ENCODE measurements around the gene PPT2. TPM values are rescaled to one million over a fixed set of nuclear protein-coding genes. Genes with fewer than 3 reads are reported as not detected.
"Not testable (repeated sequence)": the region's sequence is repeated elsewhere in the genome, so short reads cannot be mapped to it uniquely, and the experiment has no call there.

PPT2 gene
- total and polyA plus RNA-seq, 2 donors (not counting 3 experiments of a cell fraction or from before 2014, with no cell fraction given) = 27.2 to 47.3 TPM

DNA sequence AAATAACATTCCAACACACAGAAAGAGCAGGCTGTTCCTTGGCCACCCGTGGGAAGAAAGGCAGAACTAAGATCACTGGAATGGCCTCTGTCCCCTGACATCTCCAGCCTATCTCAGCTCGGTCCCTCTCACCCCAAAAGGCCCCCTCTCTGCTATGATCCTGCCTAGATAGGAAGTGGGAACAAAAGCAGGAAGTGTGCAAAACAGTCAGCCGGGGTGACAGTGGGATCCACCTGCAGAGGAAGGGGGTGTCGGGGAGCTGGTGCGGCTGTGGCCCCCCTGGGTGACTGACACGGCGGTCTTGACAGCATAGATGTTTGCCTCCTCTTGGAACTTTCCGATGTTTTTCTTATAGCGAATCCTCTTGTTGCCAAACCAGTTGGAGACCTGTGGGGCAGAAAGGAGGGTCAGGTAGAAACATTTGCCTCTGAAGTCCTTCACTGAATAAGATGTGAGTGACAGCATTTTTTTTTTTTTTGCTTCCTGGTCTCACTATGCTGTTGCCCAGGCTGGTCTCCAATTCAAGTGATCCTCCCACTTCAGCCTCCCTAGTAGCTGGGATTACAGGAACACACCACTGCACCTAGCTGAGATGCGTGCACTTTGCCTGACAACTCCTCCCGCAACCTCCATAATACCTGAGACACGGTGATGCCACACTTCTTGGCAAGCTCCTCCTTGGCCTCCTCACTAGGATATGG is 33.2 kb downstream of the PPT2 start:
- Histone ChIP-seq H3K36me3 (ENCODE audit: control insufficient read depth in 2 of 2, extremely low read depth in 1 of 2, insufficient read depth in 2 of 2, low read length in 2 of 2) (peaks cover 3 to 25% of the 10 kb centered on the region in 2 experiments), H3K9me3 (replicated peaks; ENCODE audit: control insufficient read depth, insufficient read depth, low read length) (no peaks in the 10 kb centered on the region), H3K4me2 (ENCODE audit: insufficient read depth, low read length) (no peak overlapping the region), H3K4me1 (ENCODE audit: control insufficient read depth, extremely low read depth, insufficient read depth, low read length) (peaks cover 33% of the 10 kb centered on the region), H3K79me2 (ENCODE audit: control insufficient read depth, insufficient read depth, low read length) (peaks cover 21% of the 10 kb centered on the region), H2AFZ (ENCODE audit: low read depth, low read length) (no peak overlapping the region), H3K9ac (replicated peaks; ENCODE audit: extremely low read depth, insufficient read depth, low read length) (no peak overlapping the region), H3K27ac (ENCODE audit: insufficient read depth, low read depth, low read length) (peak overlapping the region; percentile 18), H3K4me3 (replicated peaks in 1 of 3; ENCODE audit: insufficient read depth in 1 of 3, low read depth in 1 of 3, low read length in 3 of 3) (no peak overlapping the region), H3K9me1 (replicated peaks; ENCODE audit: control insufficient read depth, extremely low read depth, insufficient read depth, low read length) (no peaks in the 10 kb centered on the region), H3K27me3 (ENCODE audit: control insufficient read depth in 2 of 2, insufficient read depth in 2 of 2, low read length in 2 of 2) (no peaks in the 10 kb centered on the region), H4K20me1 (replicated peaks; ENCODE audit: control insufficient read depth, extremely low read depth, insufficient read depth, low read length) (no peaks in the 10 kb centered on the region)
- FAIRE-seq = peak; percentile 59
- peak; percentile 38 for DNase-seq (ENCODE audit: low read depth, low spot score)
- intact Hi-C loops (cut with micrococcal nuclease) (no loop called here), dilution Hi-C loops (cut with MboI; ENCODE audit: extremely low pct_ligation_motif_present, low sequenced_read_pairs) (no loop called here)
- CTCF ChIA-PET = interaction anchor here (1.1 kb wide), 1 partner anchor 8 kb away, joined by 3 read pairs; no protein-coding TSS in a partner anchor
- POLR2A ChIA-PET = interaction anchor here (1.2 kb wide), 1 partner anchor 8 kb away, joined by 4 read pairs; no protein-coding TSS in a partner anchor
- TF ChIP-seq, protein P1, sequence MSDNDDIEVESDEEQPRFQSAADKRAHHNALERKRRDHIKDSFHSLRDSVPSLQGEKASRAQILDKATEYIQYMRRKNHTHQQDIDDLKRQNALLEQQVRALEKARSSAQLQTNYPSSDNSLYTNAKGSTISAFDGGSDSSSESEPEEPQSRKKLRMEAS (IDR thresholded peaks at IDR 0.05; ENCODE audit: insufficient read depth, insufficient read length) = no peak
- TF ChIP-seq MYC (IDR thresholded peaks at IDR 0.05; ENCODE audit: low read depth, low read length) (no peak), POLR2AphosphoS5 (IDR thresholded peaks at IDR 0.05; ENCODE audit: insufficient read depth, low read depth, low read length) (peak; percentile 31), POLR2A (IDR thresholded peaks at IDR 0.05; ENCODE audit: low read depth, low read length) (peak; percentile 25), JUN (IDR thresholded peaks at IDR 0.05; ENCODE audit: borderline replicate concordance, insufficient read depth, insufficient read length, low read depth) (no peak), EZH2 (IDR thresholded peaks at IDR 0.05; ENCODE audit: borderline replicate concordance, low read depth, low read length, severe bottlenecking) (no peak), FOS (IDR thresholded peaks at IDR 0.05; ENCODE audit: borderline replicate concordance, insufficient read depth, low read length) (no peak), GATA2 (IDR thresholded peaks at IDR 0.05; ENCODE audit: insufficient read depth, insufficient read length, low read depth, low read length) (no peak)
- no TSS peak for BruUV-seq (replicated peaks)

DNA sequence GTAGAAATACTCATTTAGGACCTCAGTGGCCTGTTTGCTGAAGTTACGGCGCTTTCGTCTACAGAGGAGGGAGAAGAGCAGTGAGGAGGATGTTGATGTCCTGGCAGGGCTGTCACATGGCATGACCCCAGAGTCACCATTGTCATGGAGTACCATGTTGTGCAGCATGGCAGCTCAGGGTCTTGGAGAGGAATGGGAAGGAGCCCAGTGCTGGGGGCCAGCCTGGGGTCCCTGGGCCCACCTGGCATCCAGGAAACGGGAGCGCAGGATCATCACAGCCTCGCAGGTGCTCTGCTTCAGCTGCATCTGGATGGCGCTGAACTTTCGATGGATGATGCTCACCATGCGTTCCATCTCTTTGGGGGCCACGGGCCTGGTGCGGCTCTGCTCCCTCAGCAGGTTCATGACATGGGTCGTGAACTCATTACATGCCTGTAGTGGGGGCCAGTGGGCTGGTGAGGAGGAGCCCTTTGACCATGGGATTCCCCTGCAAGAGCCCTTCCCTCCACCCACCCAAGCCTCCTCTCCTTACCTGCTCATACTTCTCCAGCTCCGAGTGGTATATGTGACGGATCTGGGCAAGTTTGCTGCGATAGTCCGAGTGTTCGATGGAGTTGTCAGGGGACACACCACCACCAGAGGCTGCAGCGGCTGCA is 33.9 kb downstream of the PPT2 start:
- peak overlapping the region in 1 of 3 experiments; percentile 83 for H3K4me3 ChIP-seq (replicated peaks in 1 of 3; ENCODE audit: insufficient read depth in 1 of 3, low read depth in 1 of 3, low read length in 3 of 3)
- H3K27me3 ChIP-seq (ENCODE audit: control insufficient read depth in 2 of 2, insufficient read depth in 2 of 2, low read length in 2 of 2); BruUV-seq (replicated peaks); DNase-seq (ENCODE audit: low read depth, low spot score); H4K20me1 ChIP-seq (replicated peaks; ENCODE audit: control insufficient read depth, extremely low read depth, insufficient read depth, low read length); dilution Hi-C loops (cut with MboI; ENCODE audit: extremely low pct_ligation_motif_present, low sequenced_read_pairs); H2AFZ ChIP-seq (ENCODE audit: low read depth, low read length); intact Hi-C loops (cut with micrococcal nuclease); H3K9ac ChIP-seq (replicated peaks; ENCODE audit: extremely low read depth, insufficient read depth, low read length); H3K9me1 ChIP-seq (replicated peaks; ENCODE audit: control insufficient read depth, extremely low read depth, insufficient read depth, low read length); H3K9me3 ChIP-seq (replicated peaks; ENCODE audit: control insufficient read depth, insufficient read depth, low read length): not testable (repeated sequence)
- H3K4me2 ChIP-seq (ENCODE audit: insufficient read depth, low read length) = peak overlapping the region; percentile 89
- H3K36me3 ChIP-seq (ENCODE audit: control insufficient read depth in 2 of 2, extremely low read depth in 1 of 2, insufficient read depth in 2 of 2, low read length in 2 of 2) = peaks cover 0 to 20% of the 10 kb centered on the region in 2 experiments
- H3K4me1 ChIP-seq (ENCODE audit: control insufficient read depth, extremely low read depth, insufficient read depth, low read length) = peaks cover 38% of the 10 kb centered on the region
- peak; percentile 49 for FAIRE-seq
- ChIA-PET POLR2A (interaction anchor here (1.2 kb wide), 1 partner anchor 8 kb away, joined by 4 read pairs; no protein-coding TSS in a partner anchor), CTCF (interaction anchor here (0.7 kb wide), 1 partner anchor 9 kb away, joined by 3 read pairs; no protein-coding TSS in a partner anchor)
- H3K79me2 ChIP-seq (ENCODE audit: control insufficient read depth, insufficient read depth, low read length) = peaks cover 23% of the 10 kb centered on the region
- H3K27ac ChIP-seq (ENCODE audit: insufficient read depth, low read depth, low read length) = peak overlapping the region; percentile 18

Data from endothelial cell of umbilical vein (primary cell).